ENCODE results near the gene C20orf144. TPM values are rescaled to one million over a fixed set of nuclear protein-coding genes. Genes with fewer than 3 reads are reported as not detected.

The C20orf144 gene
- total RNA-seq, 1 donor from 2014 or later = 0.09 TPM

- peak overlapping the region; percentile 95 for H3K27ac Mint-ChIP-seq
- no peak for TF ChIP-seq CTCF (IDR thresholded peaks at IDR 0.05; ENCODE audit: unreplicated experiment)
These were observed 26.1 kb downstream of the C20orf144 start for GRCh38 chr20:33687993-33688937.

GRCh38 chr20:33688938-33689424, 26.9 kb downstream of the C20orf144 start:
- Mint-ChIP-seq H3K4me3 (no peak overlapping the region), H3K9me3 (no peaks in the 10 kb centered on the region), H3K27ac (peak overlapping the region; percentile 95), H3K27me3 (ENCODE audit: low read depth) (no peaks in the 10 kb centered on the region), H3K36me3 (no peaks in the 10 kb centered on the region), H3K4me1 (peaks cover 30% of the 10 kb centered on the region)
- no peak for TF ChIP-seq CTCF (IDR thresholded peaks at IDR 0.05; ENCODE audit: unreplicated experiment)
- no peak for DNase-seq (ENCODE audit: low spot score in 2 of 2, unreplicated experiment in 2 of 2)

More at GRCh38 chr20:33687993-33688937, 26.1 kb downstream of the C20orf144 start:
- no peak for DNase-seq (ENCODE audit: low spot score in 2 of 2, unreplicated experiment in 2 of 2)
- Mint-ChIP-seq H3K9me3 (no peaks in the 10 kb centered on the region), H3K36me3 (no peaks in the 10 kb centered on the region), H3K27me3 (ENCODE audit: low read depth) (no peaks in the 10 kb centered on the region), H3K4me1 (peaks cover 29% of the 10 kb centered on the region), H3K4me3 (no peak overlapping the region)

GRCh38 chr20:33689493-33689892, 27.4 kb downstream of the C20orf144 start:
- H3K9me3 Mint-ChIP-seq = no peaks in the 10 kb centered on the region
- H3K4me1 Mint-ChIP-seq = peaks cover 34% of the 10 kb centered on the region
- no peaks in the 10 kb centered on the region for H3K36me3 Mint-ChIP-seq
- TF ChIP-seq CTCF (IDR thresholded peaks at IDR 0.05; ENCODE audit: unreplicated experiment) = no peak
- no peak overlapping the region for H3K4me3 Mint-ChIP-seq
- no peak for DNase-seq (ENCODE audit: low spot score in 2 of 2, unreplicated experiment in 2 of 2)
- H3K27me3 Mint-ChIP-seq (ENCODE audit: low read depth) = no peaks in the 10 kb centered on the region
- H3K27ac Mint-ChIP-seq = peak overlapping the region; percentile 95

GRCh38 chr20:33689973-33690372, 27.8 kb downstream of the C20orf144 start:
- no peak for DNase-seq (ENCODE audit: low spot score in 2 of 2, unreplicated experiment in 2 of 2)
- Mint-ChIP-seq H3K36me3 (no peaks in the 10 kb centered on the region), H3K27ac (peak overlapping the region; percentile 47), H3K4me3 (no peak overlapping the region), H3K4me1 (peaks cover 31% of the 10 kb centered on the region), H3K27me3 (ENCODE audit: low read depth) (no peaks in the 10 kb centered on the region), H3K9me3 (no peaks in the 10 kb centered on the region)
- no peak for TF ChIP-seq CTCF (IDR thresholded peaks at IDR 0.05; ENCODE audit: unreplicated experiment)

- no peak for TF ChIP-seq CTCF (IDR thresholded peaks at IDR 0.05; ENCODE audit: unreplicated experiment)
- H3K9me3 Mint-ChIP-seq = no peaks in the 10 kb centered on the region
- H3K4me1 Mint-ChIP-seq = peaks cover 22% of the 10 kb centered on the region
- H3K27me3 Mint-ChIP-seq (ENCODE audit: low read depth) = no peaks in the 10 kb centered on the region
- H3K27ac Mint-ChIP-seq = no peak overlapping the region
- no peak for DNase-seq (ENCODE audit: low spot score in 2 of 2, unreplicated experiment in 2 of 2)
- no peak overlapping the region for H3K4me3 Mint-ChIP-seq
- no peaks in the 10 kb centered on the region for H3K36me3 Mint-ChIP-seq
These were observed 31.2 kb downstream of the C20orf144 start for GRCh38 chr20:33693289-33693688.
